NCI-H748 (cell line): ENCODE results near the gene HOXD11.
A peak's percentile ranks its signal among the peaks of the same experiment; 100 is the strongest.

Experiments used
- DNase-seq: peaks from one replicate; lab custom pipeline; 2025; ENCODE audit not compliant: unreplicated experiment; lab: John Stamatoyannopoulos, UW

Gene HOXD11

GRCh38 chr2:176105078-176105729, 1.9 kb upstream of the HOXD11 start:
- DNase-seq: no peak

GRCh38 chr2:176105730-176106580, 1.1 kb upstream of the HOXD11 start:
- no peak for DNase-seq

- peak; percentile 64 for DNase-seq
These were observed 676 bp downstream of the HOXD11 start for GRCh38 chr2:176107731-176108181.

DNA sequence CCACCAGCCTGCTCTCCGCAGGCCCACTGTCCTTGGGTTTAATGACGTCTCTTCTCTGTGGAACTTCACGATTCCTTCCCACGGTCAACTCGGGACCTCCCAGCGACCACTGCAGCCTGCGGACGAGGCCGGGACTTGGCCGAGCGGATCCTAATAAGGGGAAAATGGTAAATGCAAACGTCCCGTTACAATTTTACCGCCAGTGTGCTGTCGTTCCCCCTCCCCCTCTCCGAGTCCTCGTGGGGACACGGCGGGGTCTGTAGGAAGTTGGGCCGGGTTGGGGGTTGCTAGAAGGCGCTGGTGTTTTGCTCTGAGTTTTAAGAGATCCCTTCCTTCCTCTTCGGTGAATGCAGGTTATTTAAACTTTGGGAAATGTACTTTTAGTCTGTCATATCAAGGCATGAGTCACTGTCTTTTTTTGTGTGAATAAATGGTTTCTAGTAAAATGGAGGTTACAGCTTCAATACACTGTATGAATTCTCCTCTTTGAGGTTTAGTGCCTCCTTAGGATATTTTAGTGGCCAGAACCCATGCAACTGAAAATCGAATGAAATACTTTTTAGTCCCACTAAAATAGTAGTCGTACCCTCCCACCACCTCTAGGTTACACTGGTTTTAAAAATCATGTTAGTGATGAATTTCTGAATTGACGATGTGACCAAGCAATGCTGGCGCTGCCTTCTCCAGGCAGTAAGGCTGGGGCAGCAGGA, 2.3 kb downstream of the HOXD11 start:
- DNase-seq: peak; percentile 55

GRCh38 chr2:176109946-176110345, 2.9 kb downstream of the HOXD11 start:
- DNase-seq: peak; percentile 46

GRCh38 chr2:176110415-176111308, 3.6 kb downstream of the HOXD11 start:
- DNase-seq: peak; percentile 58

- peak; percentile 97 for DNase-seq
These were observed 4.2 kb downstream of the HOXD11 start for GRCh38 chr2:176111309-176111663.

DNA sequence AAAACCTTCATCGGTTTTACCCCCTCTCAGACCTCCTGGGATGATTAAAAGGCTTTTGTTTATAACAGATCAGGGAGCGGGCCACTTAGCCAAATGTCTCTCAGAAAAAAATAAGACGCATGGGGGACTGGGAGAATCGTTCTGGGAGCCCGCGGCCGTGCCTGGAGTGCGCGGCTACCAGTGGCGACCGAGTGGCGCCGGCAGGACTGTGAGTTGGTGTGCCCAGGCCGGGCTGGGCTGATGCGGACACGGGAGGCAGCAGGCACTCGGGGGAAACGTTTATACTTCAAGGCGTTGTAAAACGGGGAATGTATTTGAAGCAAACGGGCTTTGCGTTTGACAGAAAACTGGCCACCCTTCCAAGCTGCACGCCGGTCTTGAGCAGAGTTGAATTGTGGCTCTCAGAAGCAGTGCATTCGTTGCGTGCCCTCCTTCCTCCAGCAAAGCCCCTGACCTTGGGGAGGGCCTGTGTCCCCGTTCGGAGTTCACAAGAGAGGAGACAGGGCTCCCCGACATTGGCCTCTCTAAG, 4.8 kb downstream of the HOXD11 start:
- DNase-seq: peak; percentile 64

- peak; percentile 61 for DNase-seq
These were observed 5.6 kb downstream of the HOXD11 start for GRCh38 chr2:176112375-176113302.

DNA sequence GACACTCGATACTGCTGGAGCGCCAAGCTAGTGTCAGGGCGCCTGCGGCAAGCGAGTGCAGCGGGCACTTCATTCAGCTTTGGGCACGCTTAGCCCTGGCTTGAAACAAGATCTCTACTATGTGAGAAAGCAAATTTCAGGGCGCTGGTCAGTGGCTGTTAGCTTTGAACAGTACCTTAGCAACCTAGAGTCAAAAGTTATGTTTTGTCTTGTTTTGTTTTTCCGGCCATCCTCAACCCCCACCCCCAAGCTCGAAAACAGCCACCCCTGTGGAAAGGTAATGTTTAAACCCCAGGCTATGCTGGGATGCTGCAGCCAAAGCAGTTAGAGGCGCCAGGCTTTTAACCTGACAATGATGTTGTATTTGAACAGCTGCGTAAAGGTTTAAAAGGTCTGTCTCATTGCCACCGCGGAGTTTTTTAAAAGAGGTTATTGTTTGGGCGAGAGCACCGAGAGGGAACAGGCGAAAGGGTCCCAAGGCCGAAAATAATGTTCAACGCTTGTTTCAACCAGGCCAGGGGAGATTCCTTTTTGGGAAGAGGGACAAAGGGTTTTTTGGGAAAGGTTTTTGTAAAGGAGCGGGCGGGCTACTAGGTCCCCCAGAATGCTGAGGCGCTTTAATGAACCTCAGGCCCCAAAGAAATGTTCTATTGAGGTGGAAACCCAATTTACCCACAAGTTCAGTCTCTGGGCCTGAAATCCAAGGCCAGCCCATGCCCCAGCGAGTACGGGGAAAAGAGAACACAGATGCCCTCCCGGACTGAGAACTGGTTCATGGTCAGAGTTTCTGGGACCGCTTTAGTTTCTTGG, 7.2 kb downstream of the HOXD11 start:
- DNase-seq: peak; percentile 100

DNA sequence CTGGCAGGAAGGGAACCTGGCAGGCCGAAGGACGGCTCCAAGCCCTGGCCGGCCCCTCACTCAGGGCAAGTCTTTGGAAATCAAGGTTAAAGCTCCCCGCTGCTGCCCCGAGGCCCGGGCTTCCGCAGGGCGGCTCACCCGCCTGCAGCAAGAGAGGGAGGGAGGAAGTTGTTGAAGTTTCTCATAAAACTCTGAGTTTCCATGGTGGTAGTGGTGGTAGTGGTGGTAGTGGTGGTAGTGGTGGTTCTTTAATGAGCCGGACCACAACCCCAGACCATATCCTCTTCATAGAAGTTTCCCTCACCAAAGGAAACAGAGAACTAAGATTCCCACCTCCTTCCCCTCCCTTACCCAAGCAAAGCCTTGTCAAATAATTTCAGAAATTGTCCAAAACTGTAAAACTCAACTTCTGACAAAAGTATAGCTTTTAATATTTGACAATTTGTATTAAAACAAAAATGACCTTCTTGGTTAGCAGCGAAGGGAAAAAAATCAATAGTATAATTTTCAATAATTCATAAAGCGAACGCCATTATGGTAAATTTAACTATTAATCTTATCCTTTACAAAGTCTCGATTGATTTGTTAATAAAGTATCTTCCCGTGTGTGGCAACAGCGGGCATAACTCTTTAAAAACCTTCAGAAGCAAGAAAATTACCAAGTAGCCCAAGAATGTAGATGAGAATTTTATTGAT, 8.0 kb downstream of the HOXD11 start:
- no peak for DNase-seq

- DNase-seq: peak; percentile 38
These were observed 9.1 kb downstream of the HOXD11 start, which contains the start of gene HOXD10 for GRCh38 chr2:176115883-176116813. TSS of gene HOXD10 (plus strand) at chr2:176116778. CDS start at chr2:176116834, 56 bp downstream.

GRCh38 chr2:176117162-176117822, 10.2 kb downstream of the HOXD11 start:
- DNase-seq: no peak

GRCh38 chr2:176117823-176118371, 10.8 kb downstream of the HOXD11 start:
- no peak for DNase-seq

GRCh38 chr2:176118601-176119339, 11.7 kb downstream of the HOXD11 start:
- DNase-seq: peak; percentile 43
